PC-3 (cell line): ENCODE results near the gene VWDE. TPM values are rescaled to one million over a fixed set of nuclear protein-coding genes. Genes with fewer than 3 reads are reported as not detected.

ENCODE experiments used
- ATAC-seq: fragments of 200-7000 bp; cut with Tn5 transposase; 2 replicates; pipeline ENCODE4 v1.9.1; 2020; ENCODE audit warnings: mild to moderate bottlenecking, moderate library complexity
- BruUV-seq: library from RNA; stranded (reverse); fragments of 400-500 nt; replicated peaks from 2 replicates; lab custom pipeline; 2021; lab: Mats Ljungman, UMichigan
- CTCF ChIA-PET: fragments of 300-600 bp; sonication (Branson Sonifier 250); formaldehyde crosslinking; loops from one replicate; lab custom pipeline; 2022; ENCODE audit warnings: antibody characterized with exemption; lab: Charles Lee
- POLR2A ChIA-PET: fragments of 300-600 bp; sonication (Branson Sonifier 250); formaldehyde crosslinking; loops from one replicate; lab custom pipeline; 2022; ENCODE audit warnings: antibody characterized with exemption; ENCODE audit not compliant: unreplicated experiment; lab: Charles Lee
- DNase-seq: peaks from one replicate; pipeline ENCODE4 v3.0.0-alpha.2; 2015
- H2AFZ ChIP-seq: fragments of 300-600 bp; sonication (generic); 2 replicates; pipeline ENCODE4 v1.6.0; 2016; ENCODE audit warnings: antibody characterized with exemption, low read length
- H3F3A ChIP-seq: fragments of 300-600 bp; sonication (generic); one replicate; pipeline ENCODE4 v1.6.0; 2017; ENCODE audit warnings: antibody characterized with exemption, low read length, control low read depth, mild to moderate bottlenecking; ENCODE audit not compliant: unreplicated experiment
- H3K27ac ChIP-seq: fragments of 300-600 bp; sonication (generic); 2 replicates; pipeline ENCODE4 v1.5.1; 2016; ENCODE audit warnings: mild to moderate bottlenecking, low read length
- H3K27me3 ChIP-seq: fragments of 300-600 bp; sonication (generic); 2 replicates; pipeline ENCODE4 v1.6.1; 2016; ENCODE audit warnings: low read length, mixed read lengths
- H3K36me3 ChIP-seq: fragments of 300-600 bp; sonication (generic); 2 replicates; pipeline ENCODE4 v1.6.1; 2016; ENCODE audit warnings: low read depth, mixed run types, low read length, mixed read lengths
- H3K4me1 ChIP-seq: fragments of 300-600 bp; sonication (generic); 2 replicates; pipeline ENCODE4 v1.5.1; 2016; ENCODE audit warnings: low read length; ENCODE audit not compliant: insufficient read depth
- H3K4me2 ChIP-seq: fragments of 300-600 bp; sonication (generic); 2 replicates; pipeline ENCODE4 v1.6.0; 2016; ENCODE audit warnings: low read length
- H3K4me3 ChIP-seq: fragments of 300-600 bp; sonication (generic); 2 replicates; pipeline ENCODE4 v1.5.1; 2016; ENCODE audit warnings: mild to moderate bottlenecking, low read length, mixed read lengths
- H3K79me2 ChIP-seq: fragments of 300-600 bp; sonication (generic); 2 replicates; pipeline ENCODE4 v1.6.1; 2017; ENCODE audit warnings: low read length, mixed read lengths
- H3K9ac ChIP-seq: fragments of 300-600 bp; sonication (generic); 2 replicates; pipeline ENCODE4 v1.6.0; 2016; ENCODE audit warnings: mild to moderate bottlenecking, low read length
- H3K9me2 ChIP-seq: fragments of 300-600 bp; sonication (generic); replicated peaks from 2 replicates; pipeline ENCODE4 v1.6.1; 2016; ENCODE audit warnings: mixed run types, low read length, mixed read lengths
- H3K9me3 ChIP-seq: fragments of 300-600 bp; sonication (generic); 2 replicates; pipeline ENCODE4 v1.6.1; 2016; ENCODE audit warnings: low read length, mixed read lengths
- H4K20me1 ChIP-seq: fragments of 300-600 bp; sonication (generic); 2 replicates; pipeline ENCODE4 v1.6.1; 2016; ENCODE audit warnings: low read length, mixed read lengths
- EZH2 ChIP-seq: fragments of 300-600 bp; sonication (generic); IDR thresholded peaks from one replicate; pipeline ENCODE4 v1.6.1; 2017; ENCODE audit warnings: antibody characterized with exemption, mild to moderate bottlenecking, low read length; ENCODE audit not compliant: unreplicated experiment
- EZH2phosphoT487 ChIP-seq: fragments of 300-600 bp; sonication (generic); IDR thresholded peaks from 2 replicates; pipeline ENCODE4 v1.6.1; 2018; ENCODE audit warnings: mild to moderate bottlenecking, antibody characterized with exemption, low read length, borderline replicate concordance
- intact Hi-C: fragments of 100-400 bp; cut with micrococcal nuclease; formaldehyde crosslinking; loops from 2 replicates; pipeline ENCODE4 v1.9.0; 2023
- total RNA-seq: library from RNA; depleted of rRNA; stranded (reverse); fragments of >200 nt; gene quantifications from 2 replicates; pipeline ENCODE4 v1.2.3, GENCODE V29; 2014
- TF ChIP-seq, protein P1 (sequence below): fragments of 300-600 bp; sonication (generic); conservative IDR thresholded peaks from 2 replicates; pipeline ENCODE4 v1.5.1; 2017; ENCODE audit warnings: antibody characterized with exemption, low read depth, mild to moderate bottlenecking, low read length

Gene VWDE
- total RNA-seq, 1 experiment from 2014 or later, result 7.7 TPM

DNA sequence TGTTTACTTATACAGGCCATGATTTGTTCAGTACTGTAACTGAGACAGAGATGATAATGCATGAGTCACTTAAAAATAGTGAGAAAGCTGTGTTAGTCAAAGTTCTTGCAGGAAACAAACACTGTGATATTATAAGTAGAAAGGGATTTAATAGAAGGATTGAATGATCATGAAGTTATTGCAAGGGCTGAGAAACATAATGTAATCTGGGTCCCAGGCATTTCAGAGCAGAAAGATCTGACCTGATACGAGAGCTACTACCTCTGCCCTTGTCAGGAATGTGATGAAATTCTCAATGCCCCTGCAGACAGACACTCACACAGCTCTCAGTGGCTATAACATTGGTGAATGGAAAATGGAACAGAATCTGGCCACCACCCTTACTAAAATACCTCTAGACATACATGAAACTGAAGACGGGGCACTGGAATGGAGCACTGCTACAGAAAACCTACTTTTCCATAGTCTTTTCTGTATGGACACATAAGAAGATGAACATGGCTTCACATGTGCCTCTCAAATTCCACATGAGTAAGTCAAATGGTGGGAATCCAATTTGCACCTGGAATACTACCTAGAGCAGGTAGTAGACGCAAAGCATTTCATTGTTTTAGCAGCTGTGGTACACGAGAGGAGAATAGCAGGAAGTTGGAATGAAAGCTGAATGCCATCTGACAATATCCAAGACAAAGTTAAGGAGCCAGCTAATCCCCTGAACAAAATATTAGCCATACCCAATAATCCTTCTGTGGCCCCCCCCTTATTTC is 19.1 kb upstream of the VWDE start:
- H2AFZ ChIP-seq, result 0 out of 2 replicates have a peak overlapping the region, but pooled peaks have one; percentile 9
- H3K4me2 ChIP-seq, result peak overlapping the region; percentile 77
- no peaks in the 10 kb centered on the region for H4K20me1 ChIP-seq
- peak overlapping the region; percentile 64 for H3K9ac ChIP-seq
- ATAC-seq (peak; percentile 89), DNase-seq (peak; percentile 64)
- TF ChIP-seq EZH2phosphoT487 (no peak), EZH2 (no peak)
- TF ChIP-seq, protein P1, sequence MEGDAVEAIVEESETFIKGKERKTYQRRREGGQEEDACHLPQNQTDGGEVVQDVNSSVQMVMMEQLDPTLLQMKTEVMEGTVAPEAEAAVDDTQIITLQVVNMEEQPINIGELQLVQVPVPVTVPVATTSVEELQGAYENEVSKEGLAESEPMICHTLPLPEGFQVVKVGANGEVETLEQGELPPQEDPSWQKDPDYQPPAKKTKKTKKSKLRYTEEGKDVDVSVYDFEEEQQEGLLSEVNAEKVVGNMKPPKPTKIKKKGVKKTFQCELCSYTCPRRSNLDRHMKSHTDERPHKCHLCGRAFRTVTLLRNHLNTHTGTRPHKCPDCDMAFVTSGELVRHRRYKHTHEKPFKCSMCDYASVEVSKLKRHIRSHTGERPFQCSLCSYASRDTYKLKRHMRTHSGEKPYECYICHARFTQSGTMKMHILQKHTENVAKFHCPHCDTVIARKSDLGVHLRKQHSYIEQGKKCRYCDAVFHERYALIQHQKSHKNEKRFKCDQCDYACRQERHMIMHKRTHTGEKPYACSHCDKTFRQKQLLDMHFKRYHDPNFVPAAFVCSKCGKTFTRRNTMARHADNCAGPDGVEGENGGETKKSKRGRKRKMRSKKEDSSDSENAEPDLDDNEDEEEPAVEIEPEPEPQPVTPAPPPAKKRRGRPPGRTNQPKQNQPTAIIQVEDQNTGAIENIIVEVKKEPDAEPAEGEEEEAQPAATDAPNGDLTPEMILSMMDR, result no peak
- H3K79me2 ChIP-seq, result no peaks in the 10 kb centered on the region
- H3F3A ChIP-seq, result peaks cover 13% of the 10 kb centered on the region
- peak overlapping the region; percentile 36 for H3K4me3 ChIP-seq
- H3K9me2 ChIP-seq, result no peaks in the 10 kb centered on the region
- peak overlapping the region; percentile 95 for H3K27ac ChIP-seq
- peaks cover 43% of the 10 kb centered on the region for H3K4me1 ChIP-seq
- intact Hi-C loops, result loop anchor here (1.0 kb wide), 1 partner anchor 19 kb away; the partner anchor contains the start of gene VWDE
- no peaks in the 10 kb centered on the region for H3K9me3 ChIP-seq
- BruUV-seq, result no TSS peak
- H3K27me3 ChIP-seq, result no peaks in the 10 kb centered on the region
- ChIA-PET CTCF (interaction anchor here (1.5 kb wide), 1 partner anchor 11 kb away, joined by 3 read pairs; no protein-coding TSS in a partner anchor), POLR2A (no interaction called here)
- H3K36me3 ChIP-seq, result no peaks in the 10 kb centered on the region

DNA sequence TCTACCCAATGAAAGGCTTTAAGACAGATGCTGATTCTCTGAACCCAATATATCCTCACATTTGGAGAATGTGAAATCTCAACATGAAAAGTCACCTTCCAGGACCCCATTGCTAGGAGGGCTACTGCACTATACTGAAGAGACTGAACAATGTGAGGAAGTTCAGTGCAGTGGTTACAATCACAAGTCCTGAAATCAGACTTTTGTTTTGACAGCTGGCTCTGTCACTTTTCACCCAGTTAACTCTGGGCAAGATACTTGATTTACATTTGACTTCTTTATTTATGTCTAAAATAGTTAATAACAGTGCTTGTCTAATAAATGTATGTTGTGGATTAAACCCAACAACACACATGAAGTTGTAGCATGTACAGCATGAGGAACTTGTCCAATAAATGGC is 14.8 kb upstream of the VWDE start:
- DNase-seq, result no peak
- Histone ChIP-seq H3K36me3 (no peaks in the 10 kb centered on the region), H3K27ac (no peak overlapping the region), H3K4me2 (no peak overlapping the region), H3K79me2 (no peaks in the 10 kb centered on the region), H3K9me2 (no peaks in the 10 kb centered on the region), H3K9me3 (no peaks in the 10 kb centered on the region), H3K27me3 (no peaks in the 10 kb centered on the region), H3K4me3 (no peak overlapping the region), H3K4me1 (peaks cover 29% of the 10 kb centered on the region), H4K20me1 (no peaks in the 10 kb centered on the region), H3F3A (peaks cover 13% of the 10 kb centered on the region), H2AFZ (no peak overlapping the region), H3K9ac (no peak overlapping the region)
- ChIA-PET CTCF (no interaction called here), POLR2A (no interaction called here)
- no peak for ATAC-seq
- no TSS peak for BruUV-seq
- TF ChIP-seq EZH2phosphoT487, result no peak
- TF ChIP-seq, protein P1, result no peak
- intact Hi-C loops, result no loop called here

DNA sequence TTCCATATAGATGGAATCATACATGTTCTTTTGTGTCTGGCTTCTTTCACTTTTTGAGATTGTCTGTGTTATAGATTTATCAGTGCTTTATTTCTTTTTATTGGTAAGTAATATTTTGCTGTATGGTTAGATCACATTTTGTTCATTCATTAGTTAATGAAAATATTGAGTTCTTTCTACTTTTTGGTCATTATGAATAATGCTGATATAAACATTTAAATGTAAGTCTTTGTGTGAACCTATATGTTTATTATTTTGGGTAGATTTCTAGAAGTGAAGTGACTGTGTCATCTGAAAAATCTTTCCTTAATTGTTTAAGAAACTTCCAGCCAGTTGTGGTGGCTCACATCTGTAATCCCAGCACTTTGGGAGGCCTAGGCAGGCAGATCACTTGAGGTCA is 11.4 kb upstream of the VWDE start:
- H3K27ac ChIP-seq, result no peak overlapping the region
- no peaks in the 10 kb centered on the region for H4K20me1 ChIP-seq
- 0 out of 2 replicates have a peak, but pooled peaks cover 4% of the 10 kb centered on the region for H3K9me3 ChIP-seq
- no peaks in the 10 kb centered on the region for H3K9me2 ChIP-seq
- no peak overlapping the region for H3K9ac ChIP-seq
- BruUV-seq, result no TSS peak
- no peaks in the 10 kb centered on the region for H3F3A ChIP-seq
- ATAC-seq (no peak), DNase-seq (no peak)
- H3K4me2 ChIP-seq, result no peak overlapping the region
- ChIA-PET POLR2A (no interaction called here), CTCF (no interaction called here)
- no peaks in the 10 kb centered on the region for H3K79me2 ChIP-seq
- H3K27me3 ChIP-seq, result no peaks in the 10 kb centered on the region
- peaks cover 8% of the 10 kb centered on the region for H3K4me1 ChIP-seq
- no peak overlapping the region for H2AFZ ChIP-seq
- intact Hi-C loops, result no loop called here
- peaks cover 3% of the 10 kb centered on the region; the same call in 1 of the 2 replicates for H3K36me3 ChIP-seq
- TF ChIP-seq EZH2phosphoT487, result no peak
- TF ChIP-seq EZH2, result no peak
- TF ChIP-seq, protein P1, result no peak
- H3K4me3 ChIP-seq, result no peak overlapping the region
